Kidney glomerular epithelial cell (primary cell): ENCODE measurements around the gene ERCC5.

Source experiments
- DNase-seq: peaks from one replicate; lab custom pipeline; 2025; lab: John Stamatoyannopoulos, UW

Gene ERCC5

DNA sequence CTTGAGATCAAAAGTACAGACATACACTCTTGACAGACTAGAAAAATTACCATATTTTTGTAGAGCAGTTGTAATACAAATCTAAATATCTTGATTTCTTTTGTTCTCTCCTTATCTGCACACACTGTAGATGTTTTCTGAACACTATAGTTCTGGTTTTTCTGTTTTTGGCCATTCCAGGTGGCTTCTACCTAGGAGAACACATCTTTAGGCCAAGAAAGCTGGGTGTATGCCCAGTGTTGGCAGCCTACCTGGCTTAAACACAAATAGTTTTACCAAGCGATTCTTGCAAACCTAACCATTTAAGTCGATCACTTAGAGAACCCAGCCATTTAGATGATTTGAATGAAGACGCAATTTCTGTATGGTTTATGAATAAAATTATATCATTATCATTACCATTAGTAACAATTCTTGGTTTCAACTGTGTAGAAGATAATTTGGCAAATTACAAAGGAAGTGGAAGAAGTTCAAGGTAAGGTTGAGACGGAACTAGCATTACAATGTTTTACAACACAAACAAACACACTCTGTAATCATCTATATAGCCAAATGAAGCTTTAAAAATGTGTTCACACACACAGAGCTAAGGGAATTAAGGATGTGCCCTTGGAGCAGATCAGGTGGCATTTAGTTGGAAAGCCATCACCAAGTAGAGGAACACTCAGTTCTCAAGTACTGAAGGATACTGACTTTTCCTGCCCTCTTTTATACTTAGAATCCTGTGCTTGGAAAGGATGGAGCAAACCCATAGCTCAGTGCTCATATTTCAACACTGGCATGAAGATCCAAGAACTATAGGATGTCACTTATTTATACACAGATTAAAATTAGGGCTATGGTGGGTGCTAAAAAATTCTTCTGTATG, 36.2 kb downstream of the ERCC5 start:
- no peak for DNase-seq

DNA sequence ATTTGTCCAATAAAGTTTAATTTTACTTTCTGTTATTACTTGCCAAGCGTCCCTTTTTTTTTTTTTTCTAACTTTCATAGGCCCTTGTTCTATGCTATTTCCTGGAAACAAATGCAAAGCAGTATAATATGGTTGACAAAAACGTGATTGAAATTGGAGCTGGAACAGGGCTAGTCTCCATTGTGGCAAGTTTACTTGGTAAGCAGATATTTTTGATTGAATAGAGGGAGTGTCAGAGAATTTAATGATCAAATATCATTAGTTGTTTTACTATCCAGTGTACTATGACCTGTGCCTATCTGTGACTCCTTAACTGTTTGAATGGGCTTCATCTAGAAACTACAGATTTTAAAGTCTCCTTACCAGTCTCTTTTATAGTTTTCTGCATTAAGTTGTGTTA, 46.7 kb downstream of the ERCC5 start:
- no peak for DNase-seq

DNA sequence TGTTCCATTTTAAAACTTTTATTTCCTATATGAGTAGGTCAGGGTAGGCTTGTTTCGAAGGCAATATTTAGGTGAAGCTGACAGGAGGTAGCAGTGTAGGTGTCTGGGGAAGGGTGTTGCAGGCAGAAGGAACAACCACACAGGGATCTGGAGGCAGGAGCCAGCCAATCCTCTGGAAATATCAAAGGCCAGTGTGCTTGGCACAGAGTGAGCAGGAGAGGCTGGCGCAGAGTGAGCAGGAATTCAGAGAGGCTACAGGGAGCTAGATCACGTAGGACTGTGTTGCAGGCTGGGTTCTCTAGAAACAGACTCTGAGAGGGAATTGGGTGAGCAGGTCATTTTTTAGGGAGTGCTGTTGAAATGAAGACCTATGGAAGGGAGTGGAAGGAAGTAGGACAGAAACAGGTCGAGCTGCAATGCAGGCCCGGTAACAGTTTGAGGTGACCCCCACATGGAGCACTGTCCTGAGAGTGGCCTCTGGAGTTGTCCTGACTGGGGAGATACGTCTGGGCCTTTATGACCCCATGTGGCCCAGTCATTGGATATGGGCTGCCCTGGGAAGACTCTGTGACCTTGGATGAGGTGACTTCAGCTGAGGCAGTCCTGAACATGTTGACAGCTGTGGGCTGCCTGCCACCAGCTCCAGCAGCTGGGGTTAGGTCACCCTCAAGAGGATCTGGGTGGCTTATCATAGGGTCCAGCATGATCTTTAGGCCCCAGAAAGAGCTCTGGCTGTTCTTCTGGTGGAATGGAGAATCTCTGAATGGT, 51.7 kb downstream of the ERCC5 start:
- DNase-seq, result no peak

DNA sequence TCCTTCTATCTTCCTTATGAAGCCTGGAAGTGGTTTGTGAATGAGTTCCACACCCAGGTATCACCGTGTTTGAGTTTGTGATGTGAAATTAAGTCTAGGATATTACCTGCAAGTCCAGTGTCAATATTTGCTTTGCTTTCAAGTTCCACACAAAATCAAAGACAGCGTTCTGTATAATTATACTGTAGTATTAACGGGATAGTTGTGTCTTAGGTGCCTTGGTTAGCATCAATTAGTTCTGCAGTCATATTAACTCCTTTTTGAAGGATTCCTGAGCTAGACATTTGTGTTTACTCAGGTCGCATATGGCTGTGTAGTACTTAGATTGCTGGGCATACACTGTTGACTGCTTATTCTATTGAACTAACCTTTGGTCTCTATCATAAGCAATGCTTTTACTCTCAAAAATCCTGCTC, 54.4 kb downstream of the ERCC5 start:
- DNase-seq, result no peak

DNA sequence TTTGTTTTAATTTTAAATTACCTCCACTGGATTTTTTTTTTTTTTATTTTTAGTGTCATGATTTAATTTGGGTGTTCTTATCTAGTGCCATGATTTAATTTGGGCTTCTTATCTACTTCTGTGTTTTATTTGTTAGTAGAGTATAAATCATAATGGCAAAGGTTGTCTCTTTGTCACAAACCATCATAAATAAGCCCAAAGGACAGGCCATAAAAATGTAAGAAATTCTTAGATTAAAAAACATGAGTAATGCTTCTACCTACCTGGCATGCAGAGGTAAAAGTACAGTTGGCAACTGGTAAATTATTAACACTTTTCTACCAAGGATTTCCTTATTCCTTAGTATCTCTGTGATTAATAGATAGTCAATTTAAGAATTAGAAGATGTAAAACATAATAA, 55.2 kb downstream of the ERCC5 start:
- no peak for DNase-seq

DNA sequence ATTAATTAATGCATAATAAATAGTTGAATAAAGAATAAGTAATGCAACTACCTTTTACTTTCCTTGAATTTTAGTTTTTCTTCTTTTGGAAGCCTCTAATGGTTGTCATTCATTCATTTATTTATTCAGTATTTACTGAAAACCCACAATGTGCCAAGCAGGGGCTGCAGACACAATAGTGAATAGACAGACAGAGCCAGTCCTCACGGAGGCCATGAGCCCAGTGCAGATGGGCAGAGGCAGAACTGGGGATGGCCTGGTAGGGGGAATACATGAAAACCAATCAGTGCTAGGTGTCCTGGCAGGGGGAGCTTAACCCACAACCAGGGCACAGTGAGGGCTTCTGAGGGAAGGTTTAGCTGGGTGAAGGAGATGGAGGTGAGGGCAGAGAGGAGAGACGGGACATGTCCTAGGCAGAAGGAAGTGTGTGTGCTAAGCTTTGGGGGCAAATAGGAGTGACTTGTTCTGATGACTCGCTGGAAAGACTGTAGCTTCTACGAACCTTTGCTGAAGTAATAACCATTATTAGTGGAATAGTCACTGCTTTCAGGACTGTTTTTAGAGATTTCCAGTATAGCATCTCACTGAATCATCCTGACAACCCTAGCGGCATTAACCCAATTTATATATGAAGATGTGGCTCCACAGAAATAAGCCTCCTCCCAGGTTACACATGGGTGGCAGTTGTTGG, 55.9 kb downstream of the ERCC5 start:
- no peak for DNase-seq

DNA sequence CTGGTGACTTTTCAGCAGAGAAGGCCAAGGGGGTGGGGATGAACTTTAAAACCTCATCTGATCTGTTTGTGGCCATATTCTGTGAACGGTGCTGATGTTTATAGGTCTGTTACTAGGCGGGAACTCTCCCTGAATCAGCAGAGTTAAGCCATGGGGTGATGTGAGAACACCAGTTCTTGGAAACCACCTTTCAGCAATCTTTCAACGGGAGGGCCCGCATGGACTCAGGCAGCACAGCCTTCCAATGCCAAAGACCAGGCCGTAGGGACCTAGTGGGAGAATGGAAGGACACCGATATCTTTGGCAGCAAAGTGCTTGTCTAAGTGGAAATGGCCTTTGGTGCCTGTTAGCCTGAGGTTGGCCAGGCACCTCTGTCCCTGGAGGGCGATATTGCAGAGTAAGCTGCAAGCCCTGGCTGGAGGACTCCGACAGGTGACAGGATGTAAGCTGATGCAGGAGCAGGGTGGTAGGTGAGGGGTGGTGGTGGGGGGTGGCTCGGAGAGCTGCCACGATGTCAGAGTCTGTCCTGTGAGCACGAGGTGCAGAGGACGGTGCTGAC, 57.0 kb downstream of the ERCC5 start:
- DNase-seq, result no peak

DNA sequence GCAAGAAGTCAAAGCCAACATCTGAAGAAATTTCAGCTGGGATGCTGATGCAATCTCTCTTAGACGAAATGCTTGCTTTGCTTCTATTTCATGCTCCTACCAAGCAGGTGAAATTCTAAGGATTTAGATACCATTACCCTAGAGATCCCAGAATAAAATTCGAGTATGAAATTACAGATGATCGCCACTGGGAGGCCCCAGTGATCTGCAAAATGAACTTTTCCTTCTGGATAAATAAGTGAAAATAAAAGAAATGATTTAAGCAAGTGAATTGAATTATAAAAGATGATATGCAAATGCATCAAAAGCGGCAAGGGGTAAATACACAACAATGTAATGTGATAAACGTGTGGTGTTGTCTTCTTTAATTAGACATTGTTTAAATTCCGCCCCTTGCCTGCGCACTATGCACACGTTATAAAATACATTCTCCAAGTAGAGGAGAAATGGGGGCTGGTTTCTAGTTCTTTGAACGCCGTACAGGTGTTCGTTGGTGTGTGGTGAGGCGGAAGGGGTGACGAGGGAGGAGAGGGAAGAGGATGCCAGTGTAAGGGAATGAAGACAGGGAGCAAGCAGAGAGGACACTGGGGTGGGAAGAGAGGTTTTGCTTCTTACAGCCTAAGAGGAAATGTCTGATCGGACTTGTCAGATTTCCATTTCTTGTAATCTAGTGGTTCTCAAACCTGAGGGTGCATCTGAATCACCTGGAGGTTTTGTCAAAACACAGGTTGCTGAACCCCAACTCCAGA, 58.0 kb downstream of the ERCC5 start:
- peak; percentile 4 for DNase-seq

DNA sequence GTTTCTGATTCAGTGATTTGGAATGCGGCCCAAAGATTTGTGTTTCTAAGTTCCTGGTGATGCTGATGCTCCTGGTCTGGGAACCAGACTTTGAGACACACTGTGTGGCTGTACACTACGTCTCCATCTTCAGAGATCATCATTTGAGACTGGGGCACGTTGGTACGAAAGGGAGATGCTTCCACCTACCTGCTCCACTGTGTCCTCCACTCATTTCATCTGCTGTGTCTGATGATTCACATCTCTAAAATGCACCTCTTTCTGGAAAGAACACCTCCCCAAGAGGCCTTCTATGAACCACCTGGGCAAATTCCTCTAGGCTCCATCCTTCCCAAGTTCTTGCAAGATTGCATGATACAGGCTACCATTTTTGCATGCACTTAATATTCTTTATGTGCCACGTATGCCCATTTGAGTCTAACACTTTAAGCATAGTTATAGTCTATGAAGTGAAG, 58.6 kb downstream of the ERCC5 start:
- no peak for DNase-seq

DNA sequence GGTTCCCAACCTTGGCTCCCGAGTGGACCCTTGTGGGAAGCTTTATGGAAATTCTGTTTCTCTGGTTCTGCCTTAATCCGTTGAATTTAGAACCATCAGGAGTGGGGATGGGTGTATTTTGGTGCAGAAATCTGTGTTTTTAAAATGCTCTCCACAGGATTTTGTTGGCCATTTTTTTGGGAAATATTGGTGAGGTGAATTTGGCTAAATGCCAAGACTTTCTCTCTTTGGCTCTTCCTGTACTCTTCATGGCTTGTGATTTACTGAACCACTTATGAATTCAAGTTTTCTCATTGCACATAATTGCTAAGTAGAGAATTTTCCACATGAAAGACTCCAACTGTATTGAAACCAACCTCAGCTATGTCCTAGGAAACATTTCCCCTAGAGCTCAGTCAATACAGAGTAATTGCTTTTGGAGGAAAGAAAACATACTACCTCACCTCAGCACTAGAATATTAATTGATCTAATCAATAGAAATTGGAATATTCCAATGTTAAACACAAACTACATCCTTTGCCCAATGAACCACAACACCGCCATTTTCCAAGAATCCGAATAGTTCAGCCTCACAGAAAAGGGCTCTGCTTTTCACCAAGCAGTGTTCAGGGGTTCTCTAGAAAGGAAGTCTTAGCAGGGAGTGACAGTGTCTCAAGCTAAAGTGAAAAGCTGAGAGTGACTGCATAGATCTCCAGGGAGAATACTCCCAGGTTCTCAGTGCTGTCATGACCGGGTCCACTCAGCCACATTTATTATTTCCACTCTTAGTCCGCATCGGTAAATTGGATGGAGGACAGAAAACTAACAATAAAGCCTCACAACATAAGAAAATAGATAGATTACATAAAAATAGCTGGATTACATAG, 60.3 kb downstream of the ERCC5 start:
- no peak for DNase-seq

DNA sequence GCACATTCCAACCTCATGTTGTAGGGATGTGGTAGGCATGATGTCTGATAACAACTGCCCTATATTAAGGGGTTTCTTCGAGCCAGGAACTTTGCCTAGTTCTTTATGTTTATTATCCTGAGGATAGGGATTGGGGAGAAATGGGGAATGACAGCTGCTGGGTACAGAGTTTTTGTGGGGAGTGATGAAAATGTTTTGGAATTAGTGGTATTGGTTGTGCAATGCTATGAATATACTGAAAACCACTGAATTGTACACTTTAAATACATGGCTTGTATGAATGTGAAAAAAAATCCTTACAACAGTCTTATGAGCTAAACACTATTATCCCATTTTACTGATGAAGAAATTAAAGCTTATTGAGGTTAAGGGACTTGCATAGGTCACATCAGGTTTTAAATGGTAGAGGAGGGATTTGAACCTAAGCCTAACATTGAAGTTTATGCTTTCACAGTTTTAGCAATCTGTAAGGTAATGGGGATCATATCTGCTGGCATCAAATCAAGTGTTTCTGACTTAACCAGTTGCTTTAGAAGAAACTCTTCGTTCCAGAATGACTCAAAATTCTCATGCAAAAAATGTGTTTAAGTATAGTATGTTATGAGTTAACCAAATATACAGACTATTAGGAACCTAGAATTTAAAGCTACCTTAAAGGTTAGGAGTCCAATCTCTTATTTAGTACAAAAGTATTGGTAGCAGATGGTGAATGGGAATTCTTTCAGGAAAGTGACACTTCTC, 61.4 kb downstream of the ERCC5 start:
- no peak for DNase-seq

DNA sequence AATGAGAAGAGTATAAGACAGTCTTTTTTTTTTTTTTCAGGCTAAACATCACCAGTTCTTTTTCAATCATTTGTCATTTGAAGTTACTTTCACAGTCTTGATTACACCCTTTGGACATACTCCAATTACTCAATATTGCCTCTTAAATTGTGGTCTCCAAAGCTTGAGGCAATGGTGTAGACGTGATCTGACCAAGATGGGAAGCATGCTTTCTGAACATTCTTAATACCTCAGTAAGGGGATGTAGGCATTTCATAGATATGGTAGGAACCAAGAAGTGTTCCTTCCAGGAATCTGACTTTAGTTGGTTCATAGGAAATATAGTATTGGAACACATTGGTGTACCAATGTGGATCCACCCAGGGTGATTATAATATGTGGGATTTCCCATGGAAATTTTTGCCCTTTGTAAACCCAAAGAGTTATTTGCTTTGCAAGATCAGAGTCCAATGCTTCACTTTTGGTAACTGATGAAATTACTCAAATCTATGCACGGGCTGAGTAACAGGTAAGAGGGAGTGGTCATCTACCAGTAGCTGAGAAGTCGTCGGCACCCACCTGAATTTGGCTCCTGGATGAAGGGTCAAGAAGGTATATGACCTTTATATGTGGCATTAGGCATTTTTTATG, 62.2 kb downstream of the ERCC5 start:
- DNase-seq, result no peak

DNA sequence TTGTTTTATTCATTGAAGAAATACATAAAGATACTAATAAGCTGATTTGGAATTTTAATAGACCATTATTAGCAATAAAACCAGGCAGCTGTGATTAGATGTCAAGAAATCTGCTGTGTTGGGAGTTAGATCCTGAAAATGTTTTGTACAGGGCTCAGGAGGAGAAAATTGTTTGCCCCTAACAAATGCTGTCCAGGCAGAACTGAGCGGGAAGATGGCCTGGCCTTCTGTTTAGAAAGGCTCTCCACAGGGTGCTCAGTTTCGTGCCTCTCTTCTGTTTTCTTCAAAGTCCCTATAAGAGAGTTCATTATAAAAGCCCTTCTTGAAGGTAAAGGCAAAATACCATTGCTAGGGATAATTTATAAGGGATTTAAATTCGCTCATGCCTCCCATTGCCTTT, 64.1 kb downstream of the ERCC5 start:
- DNase-seq, result no peak

DNA sequence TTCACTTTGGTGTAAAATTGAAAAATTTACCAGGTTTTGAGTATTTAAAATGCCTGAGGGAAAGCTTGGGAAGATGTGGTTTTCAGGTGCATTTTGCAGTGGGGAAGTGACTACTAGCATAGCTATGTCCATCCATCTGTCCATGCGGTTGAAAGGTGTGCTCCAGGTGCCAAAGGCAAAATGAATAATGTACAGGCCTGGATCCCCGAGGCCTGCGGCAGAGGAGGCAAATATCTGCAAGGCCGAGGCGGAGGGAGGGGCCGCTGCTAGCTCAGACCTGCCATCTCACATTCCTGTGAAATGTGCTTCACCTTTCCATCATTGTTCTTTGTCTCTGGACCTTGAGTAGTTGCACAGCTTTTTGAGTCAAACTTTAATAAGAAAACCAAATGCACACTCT, 65.5 kb downstream of the ERCC5 start:
- DNase-seq, result no peak

DNA sequence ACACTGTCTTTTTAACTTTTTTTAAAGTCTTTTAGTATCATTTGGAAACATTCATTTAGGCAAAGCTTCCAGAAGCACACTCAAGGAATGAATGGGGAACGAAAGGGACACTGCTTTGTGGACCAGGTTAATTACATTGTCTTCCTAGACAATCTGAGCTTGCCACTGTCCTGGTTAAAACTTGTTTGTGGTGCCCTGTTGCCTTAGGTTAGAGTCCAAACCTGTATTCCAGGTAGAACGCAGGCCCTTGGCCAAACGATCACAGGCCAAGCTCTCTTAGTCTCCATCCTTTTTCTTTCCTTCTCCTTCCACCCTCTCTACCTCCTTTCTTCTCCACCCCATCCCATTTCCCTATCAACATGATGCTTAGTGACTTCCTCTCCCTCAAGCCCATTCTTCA, 66.8 kb downstream of the ERCC5 start:
- DNase-seq, result no peak

DNA sequence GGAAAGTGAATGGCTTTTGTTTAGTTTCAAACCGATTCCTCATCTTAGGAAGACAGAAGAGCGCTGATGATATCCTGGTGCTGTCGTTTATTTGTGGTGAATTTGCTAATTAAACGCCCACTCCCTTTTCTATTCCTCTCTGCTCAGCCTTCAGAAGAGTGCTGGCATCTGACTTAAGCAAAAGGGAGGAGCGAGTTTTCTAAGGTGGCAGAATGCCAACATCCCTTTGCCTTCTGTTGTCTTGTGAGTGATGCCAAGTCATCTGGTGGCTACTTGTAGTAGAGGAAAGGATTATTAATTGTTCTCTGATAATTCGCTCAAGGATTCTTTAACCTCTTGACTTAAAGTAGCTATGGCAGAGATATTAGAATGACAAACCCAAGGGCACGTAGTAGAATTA, 68.1 kb downstream of the ERCC5 start:
- no peak for DNase-seq

DNA sequence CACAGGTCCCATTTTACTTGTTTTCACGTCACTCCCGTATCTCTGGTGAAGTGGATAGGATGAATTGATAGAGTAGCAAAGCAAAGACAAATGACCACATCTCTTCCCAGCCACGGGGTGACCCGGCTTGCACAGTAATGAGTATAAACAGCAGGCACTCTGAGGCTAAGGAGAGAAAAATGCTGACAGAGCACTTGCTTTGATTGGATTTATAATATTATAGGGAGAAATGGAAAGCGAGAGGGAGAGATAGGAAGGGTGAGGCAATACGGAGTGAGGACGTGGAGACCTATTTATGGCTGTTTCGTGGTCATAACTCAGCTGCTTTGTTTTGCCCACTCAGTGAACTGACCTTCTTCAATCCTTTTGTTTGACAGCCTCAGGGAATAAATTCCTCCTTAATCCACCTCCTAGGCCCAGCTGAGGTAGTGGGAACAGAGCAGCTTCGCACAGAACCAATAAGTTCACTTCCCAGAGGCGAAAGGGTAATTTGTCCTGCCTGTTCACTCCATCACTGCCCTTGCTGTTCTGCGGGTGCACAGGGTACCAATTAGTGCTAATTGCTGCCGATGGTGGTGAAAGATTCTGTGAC, 68.6 kb downstream of the ERCC5 start:
- no peak for DNase-seq

DNA sequence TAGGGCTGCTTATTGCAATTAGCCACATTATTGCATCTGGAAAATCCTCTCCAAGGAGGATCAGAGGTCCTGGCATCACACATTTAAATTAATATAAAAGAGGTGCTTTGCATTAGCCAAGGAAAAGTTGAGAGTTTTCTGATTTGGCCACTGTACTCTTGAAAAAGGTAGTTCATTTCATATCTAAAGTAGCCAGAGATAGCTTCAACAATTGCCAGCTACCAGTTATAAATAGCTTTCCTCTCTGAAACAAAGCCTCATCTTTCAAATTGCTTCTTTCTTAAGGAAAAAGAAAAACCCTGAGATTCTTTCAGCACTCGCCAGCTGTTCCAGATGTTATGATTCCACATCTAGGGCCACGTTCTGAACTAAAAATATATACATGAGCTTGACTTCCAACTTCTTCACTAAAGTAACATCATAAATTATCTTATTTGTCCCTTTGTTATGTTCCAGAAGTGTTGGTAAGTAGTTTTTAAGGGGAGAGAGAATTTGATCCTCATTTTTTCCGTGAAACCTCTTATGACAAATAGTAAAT, 69.6 kb downstream of the ERCC5 start:
- DNase-seq, result no peak

DNA sequence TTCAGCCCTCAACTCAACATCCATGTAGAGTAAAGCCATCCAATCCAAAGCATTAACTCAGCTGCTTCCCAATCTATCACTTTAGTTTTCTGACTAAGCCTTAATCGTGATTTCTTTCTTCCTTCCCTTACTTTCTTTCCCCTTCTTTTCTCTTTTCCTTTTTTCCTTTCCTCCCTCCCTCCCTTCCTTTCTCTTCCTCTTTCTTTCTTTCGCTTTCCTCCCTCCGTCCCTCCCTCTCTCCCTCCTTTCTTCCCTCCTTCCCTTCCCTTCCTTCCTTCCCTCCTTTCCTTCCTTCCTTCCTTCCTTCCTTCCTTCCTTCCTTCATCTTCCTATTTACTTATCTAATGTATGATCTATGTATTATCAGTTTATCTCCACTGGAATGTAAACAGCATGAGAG, 71.2 kb downstream of the ERCC5 start:
- no peak for DNase-seq
